Stimulated activated CD4-positive, alpha-beta T cell treated with anti-CD3 and anti-CD28 coated beads, Interleukin-4, amount 100 ng/mL, for 1 hour (primary cell): ENCODE data around the gene KRTAP12-4.

Experiments used
- DNase-seq: peaks from one replicate; pipeline ENCODE4 v3.0.0-alpha.2; 2020

Gene KRTAP12-4

DNA sequence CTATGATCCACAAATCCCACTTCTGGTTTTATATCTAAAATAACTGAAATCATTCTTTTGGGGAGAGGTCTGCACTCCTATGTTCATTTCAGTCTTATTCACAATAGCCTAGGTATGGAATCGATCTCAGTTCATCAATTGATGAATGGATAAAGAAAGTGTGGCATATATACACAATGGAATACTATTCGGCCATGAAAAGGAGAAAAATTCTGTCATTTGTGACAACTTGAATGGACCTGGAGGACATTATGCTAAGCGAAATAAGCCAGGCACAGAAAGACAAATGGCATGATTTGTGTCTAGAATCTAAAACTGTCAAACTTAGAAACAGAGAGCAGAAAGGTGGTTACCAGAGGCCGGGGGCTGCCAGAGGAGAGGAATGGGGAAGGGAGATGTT is 48.0 kb downstream of the KRTAP12-4 start:
- DNase-seq, result no peak
